Measurements from ENCODE around the gene WDR5. TPM values are rescaled to one million over a fixed set of nuclear protein-coding genes. Genes with fewer than 3 reads are reported as not detected.

Gene WDR5
- total RNA-seq, 1 donor from 2014 or later, result 16.1 TPM

DNA sequence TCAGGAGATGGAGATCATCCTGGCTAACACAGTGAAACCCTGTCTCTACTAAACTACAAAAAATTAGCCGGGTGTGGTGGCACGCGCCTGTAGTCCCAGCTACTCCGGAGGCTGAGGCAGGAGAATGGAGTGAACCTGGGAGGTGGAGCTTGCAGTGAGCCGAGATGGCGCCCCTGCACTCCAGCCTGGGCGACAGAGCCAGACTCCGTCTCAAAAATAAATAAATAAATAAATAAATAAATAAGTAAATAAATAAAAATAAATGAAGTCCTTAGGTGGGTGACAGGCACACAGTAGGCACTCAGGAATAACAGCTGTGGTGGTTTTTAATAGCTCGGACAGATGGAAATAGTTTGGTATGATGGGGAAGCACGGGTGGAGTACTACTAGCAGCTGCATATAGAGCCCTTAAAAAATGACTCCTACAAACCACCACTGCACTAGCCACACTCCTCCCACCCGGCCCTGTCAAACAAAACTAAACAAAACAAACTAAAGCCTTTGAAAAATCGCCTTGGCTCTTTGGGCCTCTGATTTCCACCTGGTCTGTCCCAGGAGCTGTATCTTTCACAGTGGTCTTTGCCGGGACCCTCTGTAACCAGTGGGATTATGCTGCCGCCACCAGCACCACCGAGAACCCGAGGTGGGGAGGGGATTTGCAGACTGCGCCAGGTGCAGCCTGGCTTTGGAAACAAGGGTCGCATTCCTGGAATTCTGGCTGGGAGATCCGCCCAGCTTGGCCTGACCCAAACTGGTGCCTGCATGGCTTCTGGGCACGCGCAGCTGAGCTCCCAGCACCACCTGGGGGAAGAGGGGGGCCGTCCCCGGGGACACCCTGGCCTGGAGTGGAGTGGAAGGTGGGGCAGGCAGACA is 5.1 kb upstream of the WDR5 start:
- H3K27me3 ChIP-seq (ENCODE audit: control insufficient read depth, insufficient read depth, low read length), result no peaks in the 10 kb centered on the region
- no peaks in the 10 kb centered on the region for H3K36me3 ChIP-seq (ENCODE audit: control insufficient read depth, insufficient read depth, low read length)
- DNase-seq (ENCODE audit: low read depth), result peak; percentile 33
- TF ChIP-seq, protein P1, sequence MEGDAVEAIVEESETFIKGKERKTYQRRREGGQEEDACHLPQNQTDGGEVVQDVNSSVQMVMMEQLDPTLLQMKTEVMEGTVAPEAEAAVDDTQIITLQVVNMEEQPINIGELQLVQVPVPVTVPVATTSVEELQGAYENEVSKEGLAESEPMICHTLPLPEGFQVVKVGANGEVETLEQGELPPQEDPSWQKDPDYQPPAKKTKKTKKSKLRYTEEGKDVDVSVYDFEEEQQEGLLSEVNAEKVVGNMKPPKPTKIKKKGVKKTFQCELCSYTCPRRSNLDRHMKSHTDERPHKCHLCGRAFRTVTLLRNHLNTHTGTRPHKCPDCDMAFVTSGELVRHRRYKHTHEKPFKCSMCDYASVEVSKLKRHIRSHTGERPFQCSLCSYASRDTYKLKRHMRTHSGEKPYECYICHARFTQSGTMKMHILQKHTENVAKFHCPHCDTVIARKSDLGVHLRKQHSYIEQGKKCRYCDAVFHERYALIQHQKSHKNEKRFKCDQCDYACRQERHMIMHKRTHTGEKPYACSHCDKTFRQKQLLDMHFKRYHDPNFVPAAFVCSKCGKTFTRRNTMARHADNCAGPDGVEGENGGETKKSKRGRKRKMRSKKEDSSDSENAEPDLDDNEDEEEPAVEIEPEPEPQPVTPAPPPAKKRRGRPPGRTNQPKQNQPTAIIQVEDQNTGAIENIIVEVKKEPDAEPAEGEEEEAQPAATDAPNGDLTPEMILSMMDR (IDR thresholded peaks at IDR 0.05; ENCODE audit: insufficient read depth, low read length, severe bottlenecking), result no peak
- FAIRE-seq, result no peak
- no peak overlapping the region for H3K4me3 ChIP-seq (ENCODE audit: low read depth, low read length)

DNA sequence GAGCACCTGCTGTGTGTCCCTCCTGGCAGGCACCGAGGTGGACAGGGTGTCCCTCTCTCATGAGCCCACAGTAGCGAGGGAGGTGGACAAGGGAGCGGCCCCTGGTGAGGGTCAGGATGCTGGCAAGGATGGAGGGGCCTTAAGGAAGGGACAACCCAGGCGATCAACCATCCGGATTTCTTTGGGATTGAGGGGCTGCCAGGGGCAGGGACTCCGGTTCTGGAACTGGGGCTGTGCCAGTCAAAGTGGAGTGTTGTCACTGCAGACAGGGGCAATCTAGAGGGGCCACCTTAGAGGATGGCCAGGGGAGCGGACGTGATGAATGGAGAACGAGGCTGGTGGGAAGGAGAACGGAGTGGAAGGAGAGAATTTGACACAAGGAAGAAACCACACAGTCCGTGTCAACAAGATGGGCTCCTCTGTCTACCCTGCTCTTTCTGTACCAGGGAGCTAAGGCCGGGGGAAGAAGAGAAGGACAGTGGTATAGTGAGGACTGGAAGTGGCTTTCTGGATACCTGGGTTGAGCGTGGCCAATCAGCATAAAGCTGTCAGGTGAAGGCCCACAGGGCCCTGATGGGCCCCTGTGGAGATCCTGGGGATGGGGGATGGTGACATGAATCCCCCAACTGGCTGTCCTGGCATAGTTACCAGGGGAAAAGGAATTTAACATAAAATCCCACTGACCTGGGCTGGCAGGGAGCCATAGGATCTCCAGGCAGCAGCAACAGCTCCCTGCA is 4.2 kb upstream of the WDR5 start:
- peak; percentile 7 for FAIRE-seq
- TF ChIP-seq, protein P1 (IDR thresholded peaks at IDR 0.05; ENCODE audit: insufficient read depth, low read length, severe bottlenecking), result no peak
- Histone ChIP-seq H3K4me3 (ENCODE audit: low read depth, low read length) (no peak overlapping the region), H3K36me3 (ENCODE audit: control insufficient read depth, insufficient read depth, low read length) (no peaks in the 10 kb centered on the region), H3K27me3 (ENCODE audit: control insufficient read depth, insufficient read depth, low read length) (no peaks in the 10 kb centered on the region)
- no peak for DNase-seq (ENCODE audit: low read depth)

DNA sequence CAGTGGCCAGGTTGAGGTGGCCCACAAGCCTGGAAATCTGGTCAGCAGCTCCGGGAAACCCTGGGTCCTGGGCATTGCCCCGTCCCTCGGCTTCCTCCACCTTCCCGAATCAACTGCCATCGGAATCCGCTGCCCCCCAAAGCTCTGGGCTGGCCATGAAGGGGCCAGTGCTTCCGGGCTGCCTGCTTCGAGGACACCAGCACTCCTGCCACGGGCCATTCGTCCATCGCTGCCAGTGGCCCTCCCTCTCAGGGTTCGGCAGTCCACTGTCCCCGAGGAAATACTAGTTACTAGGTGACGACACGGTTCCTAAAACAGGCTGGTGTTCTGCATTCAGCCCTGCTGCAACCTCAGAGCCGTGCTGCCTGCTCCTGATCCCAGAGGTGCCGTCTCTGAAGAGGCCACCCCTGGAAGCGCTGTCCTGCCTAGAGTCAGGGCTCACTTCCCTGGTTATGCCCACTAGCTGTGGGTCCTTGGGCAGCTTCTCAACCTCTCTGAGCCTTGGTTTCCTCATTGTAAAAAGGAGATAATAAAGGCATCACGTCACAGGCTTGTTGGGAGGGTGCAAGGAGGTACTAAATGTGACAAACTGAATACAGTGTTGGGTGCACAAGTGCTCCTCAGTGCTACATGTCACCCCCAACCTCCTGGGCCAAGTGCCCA is 3.5 kb upstream of the WDR5 start:
- FAIRE-seq, result no peak
- no peak overlapping the region for H3K4me3 ChIP-seq (ENCODE audit: low read depth, low read length)

DNA sequence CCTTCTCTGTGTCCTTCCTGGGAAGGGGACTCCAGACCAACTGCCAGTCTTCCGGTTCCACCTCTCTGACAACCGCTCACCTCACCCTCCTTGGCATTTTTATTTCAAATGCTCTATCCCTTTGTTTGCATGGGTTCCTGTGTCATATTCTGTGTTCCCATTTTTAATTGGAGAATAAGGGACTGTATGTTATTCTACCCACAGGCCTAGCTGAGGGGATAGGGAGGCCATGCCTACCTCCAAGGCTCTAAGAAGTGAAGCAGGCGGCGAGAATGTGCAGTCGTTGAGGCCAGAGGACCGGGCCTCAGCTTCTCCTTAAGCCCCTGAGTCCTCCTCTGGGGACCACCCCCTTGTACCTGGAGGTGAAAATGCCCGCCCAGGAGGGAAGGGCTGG is 936 bp upstream of the WDR5 start:
- FAIRE-seq, result peak; percentile 43
- TF ChIP-seq, protein P1 (IDR thresholded peaks at IDR 0.05; ENCODE audit: insufficient read depth, low read length, severe bottlenecking), result no peak
- no peak for DNase-seq (ENCODE audit: low read depth)
- Histone ChIP-seq H3K27me3 (ENCODE audit: control insufficient read depth, insufficient read depth, low read length) (no peaks in the 10 kb centered on the region), H3K4me3 (ENCODE audit: low read depth, low read length) (peak overlapping the region; percentile 84), H3K36me3 (ENCODE audit: control insufficient read depth, insufficient read depth, low read length) (no peaks in the 10 kb centered on the region)

More for the DNA sequence above, 3.5 kb upstream of the WDR5 start:
- H3K36me3 ChIP-seq (ENCODE audit: control insufficient read depth, insufficient read depth, low read length), result no peaks in the 10 kb centered on the region
- no peaks in the 10 kb centered on the region for H3K27me3 ChIP-seq (ENCODE audit: control insufficient read depth, insufficient read depth, low read length)
- TF ChIP-seq, protein P1 (IDR thresholded peaks at IDR 0.05; ENCODE audit: insufficient read depth, low read length, severe bottlenecking), result no peak
- no peak for DNase-seq (ENCODE audit: low read depth)

DNA sequence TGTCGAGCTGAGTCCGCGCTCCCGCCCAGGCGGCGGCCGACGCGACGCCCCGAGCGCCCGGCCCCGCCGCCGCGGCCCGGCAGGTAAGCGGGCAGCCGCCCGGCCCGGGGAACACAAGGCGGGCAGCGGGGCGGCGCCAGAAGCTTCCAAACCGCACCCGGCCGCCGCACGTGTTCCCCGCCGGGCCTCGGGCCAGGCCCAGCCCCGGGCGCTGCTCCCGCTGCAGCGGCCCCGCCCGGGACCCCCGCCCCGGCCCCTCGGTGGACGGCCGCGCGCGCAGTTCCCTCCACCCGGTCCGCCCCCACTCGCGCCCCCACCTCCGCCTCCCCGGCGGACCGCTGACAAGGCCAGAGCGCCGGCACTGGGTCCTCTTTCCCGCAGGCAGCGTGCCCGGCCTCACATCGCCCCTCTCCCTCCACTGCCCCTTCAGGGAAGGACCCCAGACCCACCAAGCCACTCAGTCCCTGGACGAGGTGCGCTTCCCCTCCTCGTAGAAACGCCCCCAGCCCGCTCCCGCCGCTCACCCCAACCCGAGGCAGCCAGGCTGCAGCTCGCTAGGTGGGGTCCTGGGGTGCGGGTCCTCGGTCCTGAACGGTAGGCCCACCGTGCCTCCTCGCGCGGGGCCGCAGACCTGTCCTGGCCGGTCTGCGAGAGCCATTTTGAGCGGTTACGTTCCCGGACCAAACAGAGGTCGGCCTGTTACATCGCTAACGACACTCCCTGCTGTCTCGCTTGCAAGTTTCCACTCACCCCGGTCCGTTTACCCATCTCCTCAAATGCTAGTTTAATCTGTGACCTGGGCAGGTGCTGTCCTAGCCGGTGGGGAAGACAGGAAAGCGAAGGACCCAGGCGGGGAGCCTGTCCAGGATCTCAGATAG is 475 bp downstream of the WDR5 start:
- FAIRE-seq, result no peak
- peaks cover 8% of the 10 kb centered on the region for H3K36me3 ChIP-seq (ENCODE audit: control insufficient read depth, insufficient read depth, low read length)
- H3K27me3 ChIP-seq (ENCODE audit: control insufficient read depth, insufficient read depth, low read length), result no peaks in the 10 kb centered on the region
- no peak for DNase-seq (ENCODE audit: low read depth)
- TF ChIP-seq, protein P1 (IDR thresholded peaks at IDR 0.05; ENCODE audit: insufficient read depth, low read length, severe bottlenecking), result no peak
- H3K4me3 ChIP-seq (ENCODE audit: low read depth, low read length), result peak overlapping the region; percentile 92
